ENCODE measurements around the gene SSMEM1. TPM values are rescaled to one million over a fixed set of nuclear protein-coding genes. Genes with fewer than 3 reads are reported as not detected.

The SSMEM1 gene
- total RNA-seq, 1 donor from 2014 or later, result not detected

DNA sequence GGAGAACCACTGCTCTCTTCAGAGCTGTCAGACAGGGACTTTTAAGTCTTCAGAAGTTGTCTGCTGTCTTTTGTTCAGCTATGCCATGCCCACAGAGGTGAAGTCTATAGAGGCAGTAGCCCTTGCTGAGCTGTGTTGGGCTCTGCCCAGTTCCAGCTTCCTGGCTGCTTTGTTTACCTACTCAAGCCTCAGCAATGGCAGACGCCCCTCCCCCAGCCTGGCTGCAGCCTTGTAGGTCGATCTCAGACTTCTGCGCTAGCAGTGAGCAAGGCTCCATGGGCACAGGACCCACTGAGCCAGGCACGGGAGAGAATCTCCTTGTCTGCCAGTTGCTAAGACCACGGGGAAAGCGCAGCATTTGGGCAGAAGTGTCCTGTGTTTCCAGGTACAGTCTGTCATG lies 46.9 kb downstream of the SSMEM1 start:
- no peak overlapping the region for H3K27ac Mint-ChIP-seq

DNA sequence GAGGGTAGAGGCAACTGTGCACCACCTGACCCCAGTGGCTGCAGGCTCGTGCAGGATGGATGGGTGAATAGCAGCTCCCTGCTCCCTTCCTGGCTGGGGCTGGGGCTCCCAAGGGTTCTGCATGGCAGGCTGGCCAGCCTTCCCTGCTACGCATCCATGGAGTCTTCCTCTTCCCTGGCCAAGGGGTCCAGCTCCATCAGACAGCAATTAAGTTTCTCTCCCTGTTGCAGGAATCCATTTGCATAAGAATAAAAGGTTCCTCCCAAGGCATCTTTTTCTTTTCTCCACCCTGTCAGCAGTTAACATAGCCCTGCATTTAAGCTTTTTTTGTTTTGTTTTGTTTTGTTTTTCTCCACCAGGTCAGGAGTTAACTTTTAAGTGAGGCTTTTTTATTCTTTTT lies 49.0 kb downstream of the SSMEM1 start:
- no peak overlapping the region for H3K27ac Mint-ChIP-seq
- no peak overlapping the region for H3K4me3 Mint-ChIP-seq (ENCODE audit: low read depth)
- H3K27me3 Mint-ChIP-seq, result no peaks in the 10 kb centered on the region
- TF ChIP-seq, protein P1, sequence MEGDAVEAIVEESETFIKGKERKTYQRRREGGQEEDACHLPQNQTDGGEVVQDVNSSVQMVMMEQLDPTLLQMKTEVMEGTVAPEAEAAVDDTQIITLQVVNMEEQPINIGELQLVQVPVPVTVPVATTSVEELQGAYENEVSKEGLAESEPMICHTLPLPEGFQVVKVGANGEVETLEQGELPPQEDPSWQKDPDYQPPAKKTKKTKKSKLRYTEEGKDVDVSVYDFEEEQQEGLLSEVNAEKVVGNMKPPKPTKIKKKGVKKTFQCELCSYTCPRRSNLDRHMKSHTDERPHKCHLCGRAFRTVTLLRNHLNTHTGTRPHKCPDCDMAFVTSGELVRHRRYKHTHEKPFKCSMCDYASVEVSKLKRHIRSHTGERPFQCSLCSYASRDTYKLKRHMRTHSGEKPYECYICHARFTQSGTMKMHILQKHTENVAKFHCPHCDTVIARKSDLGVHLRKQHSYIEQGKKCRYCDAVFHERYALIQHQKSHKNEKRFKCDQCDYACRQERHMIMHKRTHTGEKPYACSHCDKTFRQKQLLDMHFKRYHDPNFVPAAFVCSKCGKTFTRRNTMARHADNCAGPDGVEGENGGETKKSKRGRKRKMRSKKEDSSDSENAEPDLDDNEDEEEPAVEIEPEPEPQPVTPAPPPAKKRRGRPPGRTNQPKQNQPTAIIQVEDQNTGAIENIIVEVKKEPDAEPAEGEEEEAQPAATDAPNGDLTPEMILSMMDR (IDR thresholded peaks at IDR 0.05; ENCODE audit: unreplicated experiment), result no peak
- H3K4me1 Mint-ChIP-seq (ENCODE audit: low read depth), result peaks cover 2% of the 10 kb centered on the region
- peaks cover 31% of the 10 kb centered on the region for H3K9me3 Mint-ChIP-seq (ENCODE audit: low read depth)
- no peak for DNase-seq (ENCODE audit: low spot score, unreplicated experiment)
- H3K36me3 Mint-ChIP-seq (ENCODE audit: insufficient read depth), result peaks cover 14% of the 10 kb centered on the region

More for the DNA sequence above, 46.9 kb downstream of the SSMEM1 start:
- H3K4me1 Mint-ChIP-seq (ENCODE audit: low read depth), result peaks cover 2% of the 10 kb centered on the region
- no peak overlapping the region for H3K4me3 Mint-ChIP-seq (ENCODE audit: low read depth)
- TF ChIP-seq, protein P1 (IDR thresholded peaks at IDR 0.05; ENCODE audit: unreplicated experiment), result no peak
- no peaks in the 10 kb centered on the region for H3K27me3 Mint-ChIP-seq
- H3K36me3 Mint-ChIP-seq (ENCODE audit: insufficient read depth), result peaks cover 17% of the 10 kb centered on the region
- no peak for DNase-seq (ENCODE audit: low spot score, unreplicated experiment)
- H3K9me3 Mint-ChIP-seq (ENCODE audit: low read depth), result peaks cover 44% of the 10 kb centered on the region

DNA sequence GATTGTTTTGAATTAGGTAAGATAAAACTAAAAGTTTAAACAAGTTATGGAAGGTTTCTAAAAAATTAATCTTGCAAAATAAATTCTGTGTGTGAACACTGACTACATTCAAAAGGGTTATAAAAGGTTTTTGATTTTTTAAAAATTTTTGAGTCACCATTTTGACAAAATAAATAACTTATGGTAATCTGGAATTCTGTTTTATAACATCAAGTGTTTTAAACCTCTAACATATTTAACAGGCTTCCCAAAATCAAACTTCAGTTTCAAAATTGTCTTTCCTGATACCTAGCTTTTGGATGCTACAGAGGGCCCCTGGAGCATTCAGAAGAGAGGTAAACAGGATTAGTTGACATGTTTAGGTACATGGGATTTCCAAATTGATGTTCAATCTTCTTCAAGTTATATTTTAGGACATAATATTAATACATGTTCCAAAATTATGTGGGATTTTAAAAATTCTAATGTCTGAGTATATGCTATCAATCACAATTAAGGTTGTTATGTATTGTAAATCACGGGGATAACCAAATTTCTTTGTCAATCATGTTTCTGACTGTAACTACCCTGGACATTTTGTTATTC lies 50.9 kb downstream of the SSMEM1 start:
- H3K27me3 Mint-ChIP-seq, result no peaks in the 10 kb centered on the region
- H3K36me3 Mint-ChIP-seq (ENCODE audit: insufficient read depth), result peaks cover 7% of the 10 kb centered on the region
- H3K9me3 Mint-ChIP-seq (ENCODE audit: low read depth), result peaks cover 15% of the 10 kb centered on the region
- TF ChIP-seq, protein P1 (IDR thresholded peaks at IDR 0.05; ENCODE audit: unreplicated experiment), result no peak
- H3K27ac Mint-ChIP-seq, result no peak overlapping the region
- DNase-seq (ENCODE audit: low spot score, unreplicated experiment), result no peak
- no peak overlapping the region for H3K4me3 Mint-ChIP-seq (ENCODE audit: low read depth)
- H3K4me1 Mint-ChIP-seq (ENCODE audit: low read depth), result peaks cover 9% of the 10 kb centered on the region

DNA sequence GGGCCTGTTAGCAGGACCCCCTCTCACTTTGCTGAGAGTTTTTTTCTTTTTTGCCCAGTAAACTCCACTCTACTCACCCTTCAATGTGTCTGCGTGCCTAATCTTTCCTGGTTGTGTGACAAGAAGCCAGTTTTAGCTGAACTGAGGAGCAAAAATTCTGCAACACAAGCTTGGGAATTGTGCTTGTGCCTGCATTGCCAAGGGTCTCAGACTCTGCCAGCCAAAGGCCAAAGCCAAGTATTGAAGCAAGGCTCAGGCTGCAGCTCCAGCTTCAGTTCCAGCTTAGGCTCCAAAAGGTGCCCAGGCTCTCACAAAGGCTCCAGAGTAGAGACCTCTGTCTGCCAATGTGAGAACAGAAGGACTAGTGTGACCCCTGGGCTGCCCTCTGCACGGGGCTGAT lies 54.8 kb downstream of the SSMEM1 start:
- TF ChIP-seq, protein P1 (IDR thresholded peaks at IDR 0.05; ENCODE audit: unreplicated experiment), result no peak
- peak overlapping the region; percentile 67 for H3K27ac Mint-ChIP-seq

DNA sequence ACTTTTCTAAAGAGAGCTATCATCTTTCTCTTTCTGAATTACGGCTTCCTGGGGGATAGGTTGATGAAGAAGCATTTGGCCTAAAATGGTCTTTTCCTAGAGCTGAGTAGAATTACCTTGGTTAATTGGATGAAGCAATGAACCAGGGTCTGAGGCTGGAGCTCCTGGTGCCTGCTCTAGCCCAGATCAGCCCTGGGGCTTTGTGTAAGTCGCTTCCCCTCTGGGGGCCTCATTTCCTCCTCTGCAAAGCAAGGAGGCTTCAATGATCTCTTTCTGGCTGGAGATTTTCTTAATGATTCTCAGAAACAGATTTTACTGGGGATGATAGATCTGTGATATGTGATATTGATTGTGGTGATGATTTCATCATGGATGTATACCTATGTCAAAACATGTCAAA lies 55.5 kb downstream of the SSMEM1 start:
- H3K27ac Mint-ChIP-seq, result no peak overlapping the region
- no peak overlapping the region for H3K4me3 Mint-ChIP-seq (ENCODE audit: low read depth)
- no peaks in the 10 kb centered on the region for H3K27me3 Mint-ChIP-seq
- DNase-seq (ENCODE audit: low spot score, unreplicated experiment), result no peak
- H3K36me3 Mint-ChIP-seq (ENCODE audit: insufficient read depth), result peaks cover 1% of the 10 kb centered on the region
- TF ChIP-seq, protein P1 (IDR thresholded peaks at IDR 0.05; ENCODE audit: unreplicated experiment), result no peak
- H3K9me3 Mint-ChIP-seq (ENCODE audit: low read depth), result peaks cover 7% of the 10 kb centered on the region
- peaks cover 48% of the 10 kb centered on the region for H3K4me1 Mint-ChIP-seq (ENCODE audit: low read depth)

More for the DNA sequence above, 54.8 kb downstream of the SSMEM1 start:
- Mint-ChIP-seq H3K4me3 (ENCODE audit: low read depth) (no peak overlapping the region), H3K36me3 (ENCODE audit: insufficient read depth) (peaks cover 1% of the 10 kb centered on the region), H3K4me1 (ENCODE audit: low read depth) (peaks cover 43% of the 10 kb centered on the region), H3K27me3 (no peaks in the 10 kb centered on the region), H3K9me3 (ENCODE audit: low read depth) (peaks cover 8% of the 10 kb centered on the region)
- no peak for DNase-seq (ENCODE audit: low spot score, unreplicated experiment)

Other genes starting within 250 kb of the SSMEM1 start
- 31.1 and 32.0 TPM in 2 replicates for gene ZC3HC1, start 156.5 kb upstream of the SSMEM1 start, total RNA-seq
- gene KLHDC10, start 137.3 kb upstream of the SSMEM1 start, total RNA-seq, result 50.1 and 50.8 TPM in 2 replicates
- 26.7 and 29.2 TPM in 2 replicates for gene TMEM209, start 2.5 kb upstream of the SSMEM1 start, total RNA-seq
- gene CPA2, start 59.0 kb downstream of the SSMEM1 start, total RNA-seq, result 85.0 and 107 TPM in 2 replicates
- gene CPA4, start 85.3 kb downstream of the SSMEM1 start, total RNA-seq, result 4.9 and 5.1 TPM in 2 replicates
- not detected in 2 replicates for gene CPA5, start 137.0 kb downstream of the SSMEM1 start, total RNA-seq
- 17.8 and 23.7 TPM in 2 replicates for gene CPA1, start 172.6 kb downstream of the SSMEM1 start, total RNA-seq
- gene CEP41, start 233.2 kb downstream of the SSMEM1 start, total RNA-seq, result 29.3 and 31.8 TPM in 2 replicates

Measured in progenitor cell of endocrine pancreas (in vitro differentiated cells).